ENCODE measurements around the gene TOB1.

TOB1 gene

GRCh38 chr17:50866261-50866949, at the start of gene TOB1:
Gene TOB1 (minus strand): TSS chr17:50866354. CDS start chr17:50864017, 2,337 bp downstream.
- peak; percentile 96 for DNase-seq (ENCODE audit: low spot score)

- no peak for DNase-seq (ENCODE audit: low spot score)
Measured at GRCh38 chr17:50914505-50915063, 48.4 kb upstream of the TOB1 start.

- DNase-seq (ENCODE audit: low spot score): no peak
Measured at GRCh38 chr17:50913120-50913519, 47.0 kb upstream of the TOB1 start.

GRCh38 chr17:50911890-50912289, 45.7 kb upstream of the TOB1 start:
- no peak for DNase-seq (ENCODE audit: low spot score)

GRCh38 chr17:50911450-50911849, 45.3 kb upstream of the TOB1 start:
- no peak for DNase-seq (ENCODE audit: low spot score)

- DNase-seq (ENCODE audit: low spot score): peak; percentile 85
Measured at GRCh38 chr17:50909765-50910605, 43.8 kb upstream of the TOB1 start.

- DNase-seq (ENCODE audit: low spot score): peak; percentile 62
Measured at GRCh38 chr17:50908860-50909764, 43.0 kb upstream of the TOB1 start.

GRCh38 chr17:50908140-50908859, 42.1 kb upstream of the TOB1 start:
- DNase-seq (ENCODE audit: low spot score): no peak

GRCh38 chr17:50906443-50906842, 40.3 kb upstream of the TOB1 start:
- DNase-seq (ENCODE audit: low spot score): no peak

GRCh38 chr17:50905460-50905803, 39.3 kb upstream of the TOB1 start:
- DNase-seq (ENCODE audit: low spot score): no peak

GRCh38 chr17:50904518-50905459, 38.6 kb upstream of the TOB1 start:
- no peak for DNase-seq (ENCODE audit: low spot score)

- peak; percentile 47 for DNase-seq (ENCODE audit: low spot score)
Measured at GRCh38 chr17:50903604-50904517, 37.7 kb upstream of the TOB1 start.

GRCh38 chr17:50902372-50903353, 36.5 kb upstream of the TOB1 start:
- no peak for DNase-seq (ENCODE audit: low spot score)

GRCh38 chr17:50900383-50900892, 34.3 kb upstream of the TOB1 start:
- no peak for DNase-seq (ENCODE audit: low spot score)

GRCh38 chr17:50899559-50900319, 33.6 kb upstream of the TOB1 start:
- DNase-seq (ENCODE audit: low spot score): no peak

GRCh38 chr17:50899005-50899460, 32.9 kb upstream of the TOB1 start:
- no peak for DNase-seq (ENCODE audit: low spot score)
